ENCODE results near the gene PRDM15.
A peak's percentile ranks its signal among the peaks of the same experiment; 100 is the strongest.

Gene PRDM15

GRCh38 chr21:41836166-41837015, 42.8 kb downstream of the PRDM15 start:
- no peak for DNase-seq

GRCh38 chr21:41835711-41836154, 43.4 kb downstream of the PRDM15 start:
- no peak for DNase-seq

GRCh38 chr21:41834926-41835663, 44.0 kb downstream of the PRDM15 start:
- DNase-seq = no peak

- no peak for DNase-seq
These were observed 44.8 kb downstream of the PRDM15 start for GRCh38 chr21:41834252-41834925.

- DNase-seq = no peak
These were observed 45.5 kb downstream of the PRDM15 start for GRCh38 chr21:41833497-41834115.

GRCh38 chr21:41832596-41833496, 46.3 kb downstream of the PRDM15 start:
- no peak for DNase-seq

GRCh38 chr21:41831866-41832595, 47.1 kb downstream of the PRDM15 start:
- no peak for DNase-seq

GRCh38 chr21:41831453-41831831, 47.7 kb downstream of the PRDM15 start:
- DNase-seq = no peak

- DNase-seq = no peak
These were observed 48.2 kb downstream of the PRDM15 start for GRCh38 chr21:41830764-41831452.

- DNase-seq = no peak
These were observed 48.9 kb downstream of the PRDM15 start for GRCh38 chr21:41830145-41830707.

- DNase-seq = no peak
These were observed 50.2 kb downstream of the PRDM15 start for GRCh38 chr21:41828884-41829360.

GRCh38 chr21:41827951-41828883, 50.9 kb downstream of the PRDM15 start:
- DNase-seq = peak in 1 of 4 experiments; percentile 3

- DNase-seq = no peak
These were observed 53.3 kb downstream of the PRDM15 start for GRCh38 chr21:41825881-41826280.

- no peak for DNase-seq
These were observed 53.9 kb downstream of the PRDM15 start for GRCh38 chr21:41825216-41825615.

- no peak for DNase-seq
These were observed 54.5 kb downstream of the PRDM15 start for GRCh38 chr21:41824466-41825207.

GRCh38 chr21:41823906-41824305, 55.2 kb downstream of the PRDM15 start:
- no peak for DNase-seq

GRCh38 chr21:41823166-41823565, 56.0 kb downstream of the PRDM15 start:
- DNase-seq = no peak

All from suppressor macrophage (primary cell).